NT2/D1 (cell line): ENCODE measurements around the gene CLEC9A.

Experiments used
- SUZ12 ChIP-seq: IDR thresholded peaks from 2 replicates; pipeline ENCODE4 v1.6.1; 2011; ENCODE audit not compliant: insufficient read length, insufficient read depth; ENCODE audit errors: extremely low read depth
- YY1 ChIP-seq: IDR thresholded peaks from 2 replicates; pipeline ENCODE4 v1.6.1; 2011; ENCODE audit not compliant: insufficient read length, insufficient read depth
- ZNF274 ChIP-seq: IDR thresholded peaks from 2 replicates; pipeline ENCODE4 v1.6.1; 2011; ENCODE audit warnings: mild to moderate bottlenecking, low read depth, low read length

GRCh38 chr12:10070380-10070779 lies 39.9 kb downstream of the CLEC9A start:
- TF ChIP-seq SUZ12 (no peak), YY1 (no peak), ZNF274 (no peak)
